Parathyroid adenoma (tissue), 2 donors: Measurements from ENCODE around the gene TMCC3.

ENCODE experiments used
- H2AFZ ChIP-seq: fragments of 300-600 bp; sonication (generic); one replicate; pipeline ENCODE4 v1.7.0; 2017; ENCODE audit warnings: antibody characterized with exemption, mild to moderate bottlenecking
- H3K27ac ChIP-seq: fragments of 300-600 bp; sonication (generic); one replicate; pipeline ENCODE4 v1.7.0; 2017
- H3K27me3 ChIP-seq: fragments of 300-600 bp; sonication (generic); one replicate; pipeline ENCODE4 v1.7.0; 2017; ENCODE audit warnings: low read length; ENCODE audit not compliant: control insufficient read depth, insufficient read depth
- H3K36me3 ChIP-seq: fragments of 300-600 bp; sonication (generic); one replicate; pipeline ENCODE4 v1.7.0; 2017; ENCODE audit warnings: low read length; ENCODE audit not compliant: control insufficient read depth, insufficient read depth
- H3K4me1 ChIP-seq: fragments of 300-600 bp; sonication (generic); one replicate; pipeline ENCODE4 v1.7.0; 2017; ENCODE audit warnings: control low read depth
- H3K4me2 ChIP-seq: fragments of 300-600 bp; sonication (generic); one replicate; pipeline ENCODE4 v1.7.0; 2017; ENCODE audit warnings: low read length
- H3K4me3 ChIP-seq: fragments of 300-600 bp; sonication (generic); one replicate; pipeline ENCODE4 v1.7.0; 2017; ENCODE audit warnings: low read depth, low read length
- H3K79me2 ChIP-seq: fragments of 300-600 bp; sonication (generic); one replicate; pipeline ENCODE4 v1.7.0; 2017; ENCODE audit warnings: control low read depth
- H3K9ac ChIP-seq: fragments of 300-600 bp; sonication (generic); one replicate; pipeline ENCODE4 v1.7.0; 2017; ENCODE audit warnings: mild to moderate bottlenecking
- H3K9me3 ChIP-seq: fragments of 300-600 bp; sonication (generic); one replicate; pipeline ENCODE4 v1.7.0; 2017; ENCODE audit warnings: low read length; ENCODE audit not compliant: control insufficient read depth
- TF ChIP-seq, protein P1 (sequence below): fragments of 300-600 bp; sonication (generic); IDR thresholded peaks from one replicate; pipeline ENCODE4 v1.7.0; 2017; ENCODE audit warnings: antibody characterized with exemption, mild to moderate bottlenecking
- donor health status: primary hyperparathyroidism.

Gene TMCC3

DNA sequence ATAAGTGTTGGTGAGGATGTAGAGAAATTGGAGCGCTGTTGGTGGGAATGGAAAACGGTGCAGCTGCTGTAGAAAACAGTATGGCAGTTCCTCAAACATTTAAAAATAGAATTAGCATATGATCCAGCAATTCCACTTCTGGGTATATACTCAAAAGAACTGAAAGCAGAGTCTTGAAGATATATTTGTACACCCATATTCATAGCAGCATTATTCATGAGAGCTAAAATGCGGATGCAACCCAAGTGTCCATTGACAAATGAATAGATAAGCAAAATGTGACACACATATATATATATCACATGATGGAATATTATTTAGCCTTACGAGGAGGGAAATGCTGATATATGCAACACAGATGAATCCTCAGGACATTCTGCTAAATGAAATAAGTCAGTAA, 106.0 kb downstream of the TMCC3 start:
- H3K9ac ChIP-seq = no peak overlapping the region
- TF ChIP-seq, protein P1, sequence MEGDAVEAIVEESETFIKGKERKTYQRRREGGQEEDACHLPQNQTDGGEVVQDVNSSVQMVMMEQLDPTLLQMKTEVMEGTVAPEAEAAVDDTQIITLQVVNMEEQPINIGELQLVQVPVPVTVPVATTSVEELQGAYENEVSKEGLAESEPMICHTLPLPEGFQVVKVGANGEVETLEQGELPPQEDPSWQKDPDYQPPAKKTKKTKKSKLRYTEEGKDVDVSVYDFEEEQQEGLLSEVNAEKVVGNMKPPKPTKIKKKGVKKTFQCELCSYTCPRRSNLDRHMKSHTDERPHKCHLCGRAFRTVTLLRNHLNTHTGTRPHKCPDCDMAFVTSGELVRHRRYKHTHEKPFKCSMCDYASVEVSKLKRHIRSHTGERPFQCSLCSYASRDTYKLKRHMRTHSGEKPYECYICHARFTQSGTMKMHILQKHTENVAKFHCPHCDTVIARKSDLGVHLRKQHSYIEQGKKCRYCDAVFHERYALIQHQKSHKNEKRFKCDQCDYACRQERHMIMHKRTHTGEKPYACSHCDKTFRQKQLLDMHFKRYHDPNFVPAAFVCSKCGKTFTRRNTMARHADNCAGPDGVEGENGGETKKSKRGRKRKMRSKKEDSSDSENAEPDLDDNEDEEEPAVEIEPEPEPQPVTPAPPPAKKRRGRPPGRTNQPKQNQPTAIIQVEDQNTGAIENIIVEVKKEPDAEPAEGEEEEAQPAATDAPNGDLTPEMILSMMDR = no peak

GRCh38 chr12:94538318-94538717, 112.0 kb downstream of the TMCC3 start:
- Histone ChIP-seq H3K79me2 (no peaks in the 10 kb centered on the region), H3K4me1 (no peaks in the 10 kb centered on the region), H3K9me3 (no peaks in the 10 kb centered on the region), H3K36me3 (no peaks in the 10 kb centered on the region), H3K4me2 (no peak overlapping the region), H3K27ac (no peak overlapping the region), H3K9ac (no peak overlapping the region), H3K4me3 (no peak overlapping the region), H3K27me3 (no peaks in the 10 kb centered on the region), H2AFZ (no peak overlapping the region)
- TF ChIP-seq, protein P1 = no peak

More for the DNA sequence above, 106.0 kb downstream of the TMCC3 start:
- Histone ChIP-seq H3K36me3 (no peaks in the 10 kb centered on the region), H3K27ac (no peak overlapping the region), H3K4me2 (no peak overlapping the region), H3K9me3 (no peaks in the 10 kb centered on the region), H3K27me3 (no peaks in the 10 kb centered on the region), H2AFZ (no peak overlapping the region), H3K79me2 (no peaks in the 10 kb centered on the region), H3K4me3 (no peak overlapping the region), H3K4me1 (no peaks in the 10 kb centered on the region)

GRCh38 chr12:94536040-94536965, 114.1 kb downstream of the TMCC3 start:
- H3K4me3 ChIP-seq = no peak overlapping the region
- no peaks in the 10 kb centered on the region for H3K9me3 ChIP-seq

GRCh38 chr12:94535510-94535921, 114.8 kb downstream of the TMCC3 start:
- H3K27ac ChIP-seq = no peak overlapping the region

More at GRCh38 chr12:94536040-94536965, 114.1 kb downstream of the TMCC3 start:
- Histone ChIP-seq H3K79me2 (no peaks in the 10 kb centered on the region), H3K4me2 (no peak overlapping the region), H3K4me1 (peaks cover 2% of the 10 kb centered on the region), H3K36me3 (no peaks in the 10 kb centered on the region), H3K27me3 (no peaks in the 10 kb centered on the region), H3K9ac (no peak overlapping the region), H3K27ac (no peak overlapping the region), H2AFZ (no peak overlapping the region)
- TF ChIP-seq, protein P1 = no peak

More at GRCh38 chr12:94535510-94535921, 114.8 kb downstream of the TMCC3 start:
- Histone ChIP-seq H3K9me3 (no peaks in the 10 kb centered on the region), H3K4me3 (no peak overlapping the region), H3K4me2 (no peak overlapping the region), H3K27me3 (no peaks in the 10 kb centered on the region), H3K9ac (no peak overlapping the region), H3K36me3 (no peaks in the 10 kb centered on the region), H2AFZ (no peak overlapping the region), H3K4me1 (peaks cover 2% of the 10 kb centered on the region), H3K79me2 (no peaks in the 10 kb centered on the region)
- TF ChIP-seq, protein P1 = no peak
